Measurements from ENCODE around the gene FOLR3.
A peak's percentile ranks its signal among the peaks of the same experiment; 100 is the strongest.
"Not testable (repeated sequence)": the region's sequence is repeated elsewhere in the genome, so short reads cannot be mapped to it uniquely, and the experiment has no call there.

FOLR3 gene

GRCh38 chr11:72136684-72137262, 1.2 kb downstream of the FOLR3 start:
- H3K4me3 ChIP-seq (ENCODE audit: low read depth, low read length) = no peak overlapping the region
- TF ChIP-seq POLR2A (IDR thresholded peaks at IDR 0.05; ENCODE audit: extremely low read depth, insufficient read length) = no peak
- no peak for TF ChIP-seq CTCF (IDR thresholded peaks at IDR 0.05; ENCODE audit: low read depth, low read length)
- TF ChIP-seq MYC (IDR thresholded peaks at IDR 0.05; ENCODE audit: low read depth, low read length) = no peak
- TF ChIP-seq MAX (IDR thresholded peaks at IDR 0.05; ENCODE audit: low read depth, low read length) = no peak
- no peak for DNase-seq (ENCODE audit: low read depth)

GRCh38 chr11:72138821-72139390, 3.4 kb downstream of the FOLR3 start:
- DNase-seq (ENCODE audit: low read depth) = no peak
- TF ChIP-seq MYC (IDR thresholded peaks at IDR 0.05; ENCODE audit: low read depth, low read length) (no peak), POLR2A (IDR thresholded peaks at IDR 0.05; ENCODE audit: extremely low read depth, insufficient read length) (no peak), CTCF (IDR thresholded peaks at IDR 0.05; ENCODE audit: low read depth, low read length) (no peak), MAX (IDR thresholded peaks at IDR 0.05; ENCODE audit: low read depth, low read length) (no peak)
- H3K4me3 ChIP-seq (ENCODE audit: low read depth, low read length) = no peak overlapping the region

- DNase-seq (ENCODE audit: low read depth) = no peak
- no peak for TF ChIP-seq POLR2A (IDR thresholded peaks at IDR 0.05; ENCODE audit: extremely low read depth, insufficient read length)
- TF ChIP-seq MAX (IDR thresholded peaks at IDR 0.05; ENCODE audit: low read depth, low read length) = no peak
- TF ChIP-seq MYC (IDR thresholded peaks at IDR 0.05; ENCODE audit: low read depth, low read length) = no peak
- TF ChIP-seq CTCF (IDR thresholded peaks at IDR 0.05; ENCODE audit: low read depth, low read length) = no peak
- no peak overlapping the region for H3K4me3 ChIP-seq (ENCODE audit: low read depth, low read length)
Observed at GRCh38 chr11:72139500-72139899, 4.0 kb downstream of the FOLR3 start.

- TF ChIP-seq POLR2A (IDR thresholded peaks at IDR 0.05; ENCODE audit: extremely low read depth, insufficient read length) = no peak
- no peak for TF ChIP-seq MYC (IDR thresholded peaks at IDR 0.05; ENCODE audit: low read depth, low read length)
- TF ChIP-seq MAX (IDR thresholded peaks at IDR 0.05; ENCODE audit: low read depth, low read length) = no peak
- no peak for TF ChIP-seq CTCF (IDR thresholded peaks at IDR 0.05; ENCODE audit: low read depth, low read length)
- no peak overlapping the region for H3K4me3 ChIP-seq (ENCODE audit: low read depth, low read length)
- DNase-seq (ENCODE audit: low read depth) = no peak
Observed at GRCh38 chr11:72140661-72141060, 5.1 kb downstream of the FOLR3 start.

GRCh38 chr11:72141066-72141465, 5.5 kb downstream of the FOLR3 start:
- peak; percentile 68 for DNase-seq (ENCODE audit: low read depth)
- no peak overlapping the region for H3K4me3 ChIP-seq (ENCODE audit: low read depth, low read length)
- TF ChIP-seq MAX (IDR thresholded peaks at IDR 0.05; ENCODE audit: low read depth, low read length) (no peak), MYC (IDR thresholded peaks at IDR 0.05; ENCODE audit: low read depth, low read length) (no peak), CTCF (IDR thresholded peaks at IDR 0.05; ENCODE audit: low read depth, low read length) (no peak), POLR2A (IDR thresholded peaks at IDR 0.05; ENCODE audit: extremely low read depth, insufficient read length) (no peak)

- not testable (repeated sequence) for H3K4me3 ChIP-seq (ENCODE audit: low read depth, low read length); DNase-seq (ENCODE audit: low read depth)
Observed at GRCh38 chr11:72142086-72142485, 6.6 kb downstream of the FOLR3 start.

GRCh38 chr11:72142543-72142942, 7.0 kb downstream of the FOLR3 start:
- not testable (repeated sequence) for DNase-seq (ENCODE audit: low read depth); H3K4me3 ChIP-seq (ENCODE audit: low read depth, low read length)

All from NB4 (cell line).